ELR (cell line): ENCODE data around the gene DDX19B.
"Not testable (repeated sequence)": the region's sequence is repeated elsewhere in the genome, so short reads cannot be mapped to it uniquely, and the experiment has no call there.

Experiments used
- DNase-seq: peaks from one replicate; pipeline ENCODE4 v3.0.0-alpha.2; 2015; ENCODE audit warnings: low read depth

DDX19B gene

GRCh38 chr16:70298988-70299938 lies at the start of gene DDX19B:
TSS of gene DDX19B (plus strand) at chr16:70299186. CDS start at chr16:70299298, 112 bp downstream.
- DNase-seq: peak; percentile 77

DNA sequence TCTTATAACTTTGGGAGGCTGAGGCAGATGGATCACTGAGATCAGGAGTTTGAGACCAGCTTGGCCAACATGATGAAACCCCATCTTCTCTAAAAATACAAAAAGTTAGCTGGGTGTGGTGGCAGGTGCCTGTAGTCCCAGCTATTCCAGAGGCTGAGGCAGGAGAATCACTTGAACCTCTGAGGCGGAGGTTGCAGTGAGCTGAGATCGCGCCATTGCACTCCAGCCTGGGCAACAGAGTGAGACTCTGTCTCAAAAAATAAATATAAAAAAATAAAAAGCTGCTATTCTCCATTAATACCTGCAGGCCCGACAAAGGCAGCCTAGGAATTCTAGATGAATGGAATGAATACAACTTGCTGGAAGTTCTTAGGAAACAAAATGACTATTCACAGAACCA lies 49.3 kb upstream of the DDX19B start:
- DNase-seq: not testable (repeated sequence)

DNA sequence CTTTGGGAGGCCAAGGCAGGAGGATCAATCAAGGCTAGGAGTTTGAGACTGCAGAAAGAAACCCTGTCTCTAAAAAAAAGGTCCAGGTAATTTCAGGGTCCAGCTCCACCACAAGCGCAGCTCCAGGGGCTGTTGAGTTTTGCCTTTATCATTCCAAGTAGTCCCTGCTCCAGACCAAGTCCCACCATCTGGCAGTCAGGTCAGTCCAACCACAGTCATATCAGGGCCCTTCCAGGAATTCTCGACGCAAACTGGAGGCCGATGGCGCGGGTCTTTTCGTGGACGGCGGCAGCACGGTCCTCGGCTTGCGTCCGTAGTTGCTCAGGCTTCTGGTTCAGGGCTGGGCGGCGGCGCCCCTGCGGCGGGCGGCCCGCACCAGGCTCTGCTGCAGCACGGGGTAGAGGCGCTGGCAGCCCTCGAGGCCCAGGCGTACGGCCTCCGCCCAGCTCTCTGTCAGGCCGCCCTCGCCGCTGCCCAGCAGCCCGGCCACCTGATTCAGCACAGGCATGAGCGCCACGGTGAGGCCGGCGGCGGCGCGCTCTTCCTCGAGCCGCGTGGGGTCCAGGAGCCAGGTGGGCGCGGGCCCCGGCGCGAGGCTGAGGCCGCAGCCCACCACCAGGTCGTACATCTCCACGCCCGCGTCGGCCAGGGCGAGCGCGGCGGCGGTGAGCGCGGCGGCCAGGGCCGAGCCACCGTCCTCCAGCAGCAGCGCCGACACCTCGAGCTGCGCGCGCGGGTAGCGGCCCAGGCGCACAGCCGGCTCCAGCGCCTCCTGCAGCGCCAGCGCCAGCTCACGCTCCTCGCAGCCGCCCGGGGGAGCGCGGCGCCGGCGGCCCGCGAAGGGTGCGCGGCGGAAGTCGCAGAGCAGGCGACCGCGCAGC lies 48.0 kb upstream of the DDX19B start:
- peak; percentile 64 for DNase-seq

- peak; percentile 97 for DNase-seq
Measured at GRCh38 chr16:70251629-70252354, 47.2 kb upstream of the DDX19B start, which contains the start of gene EXOSC6. TSS of gene EXOSC6 (minus strand) at chr16:70251940. CDS start at chr16:70251900, 40 bp downstream.

DNA sequence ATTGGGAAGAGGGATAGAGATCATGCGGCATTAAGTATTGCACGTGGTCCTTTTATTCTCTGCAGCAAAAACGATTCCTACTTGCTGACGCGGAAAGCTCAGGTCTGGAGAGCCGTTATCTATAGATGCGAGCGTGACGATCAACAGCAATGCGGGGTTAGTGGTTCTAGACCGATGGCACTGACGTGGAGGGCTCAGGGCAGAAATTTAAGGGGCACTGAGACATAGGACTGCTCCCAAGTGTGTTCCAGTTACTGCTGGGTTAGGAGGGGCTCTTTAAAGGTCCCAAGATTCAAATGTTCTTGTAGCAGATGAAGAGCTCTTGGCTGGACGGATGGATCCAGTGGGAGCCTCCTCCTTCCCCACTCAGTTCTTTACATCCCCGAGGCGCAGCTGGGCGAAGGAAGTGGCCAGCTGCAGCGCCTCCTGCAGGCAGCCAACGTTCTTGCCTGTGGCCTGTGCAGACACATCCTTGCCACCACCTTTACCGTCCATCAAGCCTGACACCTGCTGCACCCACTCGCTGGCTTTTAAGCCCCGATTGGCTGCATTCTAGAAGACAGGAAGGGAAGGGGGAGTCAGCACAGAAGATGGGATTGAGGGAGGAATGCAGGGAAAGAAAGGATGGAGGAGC lies 46.5 kb upstream of the DDX19B start:
- peak; percentile 45 for DNase-seq

GRCh38 chr16:70253291-70254106 lies 45.5 kb upstream of the DDX19B start:
- peak; percentile 70 for DNase-seq

- DNase-seq: peak; percentile 13
Measured at GRCh38 chr16:70254180-70254964, 44.6 kb upstream of the DDX19B start.

- DNase-seq: no peak
Measured at GRCh38 chr16:70254965-70255286, 44.1 kb upstream of the DDX19B start.

GRCh38 chr16:70255574-70255973 lies 43.4 kb upstream of the DDX19B start:
- no peak for DNase-seq

DNA sequence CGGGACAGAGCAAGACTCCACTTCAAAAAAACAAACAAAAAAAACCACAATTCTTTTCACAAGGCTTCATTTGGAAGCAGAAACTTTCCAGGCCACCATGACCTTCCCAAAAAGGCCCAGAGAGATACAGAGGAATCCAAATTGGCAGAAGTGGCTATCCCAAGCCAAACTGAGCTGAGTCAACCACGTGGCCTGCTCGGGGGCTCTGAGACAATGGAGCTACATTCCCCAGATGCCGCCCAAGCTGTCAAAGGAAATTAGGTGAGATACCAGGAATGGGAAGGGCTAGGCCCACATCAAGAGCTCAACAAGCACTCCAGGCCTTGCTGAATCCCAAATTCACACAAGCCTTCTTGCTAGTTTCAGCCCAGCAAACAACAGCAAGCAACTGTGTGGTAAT lies 41.6 kb upstream of the DDX19B start:
- no peak for DNase-seq

GRCh38 chr16:70258065-70258464 lies 40.9 kb upstream of the DDX19B start:
- DNase-seq: no peak

DNA sequence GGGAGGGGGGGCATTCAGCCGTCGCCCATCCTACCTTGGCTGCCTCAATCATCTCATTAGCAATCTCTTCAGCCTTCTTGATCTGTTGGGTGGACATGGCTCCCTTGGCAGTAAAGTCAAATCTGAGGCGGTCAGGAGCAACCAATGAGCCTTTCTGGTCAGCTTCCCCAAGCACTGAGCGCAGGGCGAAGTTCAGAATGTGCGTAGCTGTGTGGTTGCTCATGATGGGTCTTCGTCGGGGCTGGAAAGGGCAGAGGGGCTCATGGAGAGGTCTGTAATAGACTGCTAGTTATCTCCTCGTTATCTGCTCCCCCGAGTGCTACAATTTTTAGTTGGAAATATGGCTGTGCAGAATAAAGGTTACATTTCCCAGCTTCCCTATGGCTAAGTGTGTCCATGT lies 40.0 kb upstream of the DDX19B start:
- DNase-seq: no peak

GRCh38 chr16:70259903-70260302 lies 39.1 kb upstream of the DDX19B start:
- DNase-seq: not testable (repeated sequence)

- DNase-seq: peak; percentile 75
Measured at GRCh38 chr16:70267516-70267915, 31.5 kb upstream of the DDX19B start.

GRCh38 chr16:70267922-70268321 lies 31.1 kb upstream of the DDX19B start:
- not testable (repeated sequence) for DNase-seq

DNA sequence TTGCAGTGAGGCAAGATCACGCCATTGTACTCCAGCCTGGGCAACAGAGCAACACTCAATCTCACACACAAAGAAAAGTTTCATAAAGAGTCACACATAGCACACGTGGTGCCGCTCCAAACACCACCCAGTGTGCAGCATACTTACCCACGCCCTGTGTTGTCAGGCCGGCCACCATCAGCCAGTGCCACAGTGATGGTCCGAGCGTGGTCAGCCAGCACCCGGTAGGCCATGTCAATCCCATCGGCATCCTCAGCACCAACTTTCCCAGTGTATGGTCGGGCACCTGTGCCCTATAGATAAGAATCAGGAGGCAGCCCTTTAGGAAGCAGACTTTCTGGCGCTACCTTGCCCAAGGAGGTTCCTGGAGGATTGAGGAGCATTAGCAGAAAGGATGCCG lies 29.5 kb upstream of the DDX19B start:
- DNase-seq: no peak

- DNase-seq: no peak
Measured at GRCh38 chr16:70270176-70270575, 28.8 kb upstream of the DDX19B start.

DNA sequence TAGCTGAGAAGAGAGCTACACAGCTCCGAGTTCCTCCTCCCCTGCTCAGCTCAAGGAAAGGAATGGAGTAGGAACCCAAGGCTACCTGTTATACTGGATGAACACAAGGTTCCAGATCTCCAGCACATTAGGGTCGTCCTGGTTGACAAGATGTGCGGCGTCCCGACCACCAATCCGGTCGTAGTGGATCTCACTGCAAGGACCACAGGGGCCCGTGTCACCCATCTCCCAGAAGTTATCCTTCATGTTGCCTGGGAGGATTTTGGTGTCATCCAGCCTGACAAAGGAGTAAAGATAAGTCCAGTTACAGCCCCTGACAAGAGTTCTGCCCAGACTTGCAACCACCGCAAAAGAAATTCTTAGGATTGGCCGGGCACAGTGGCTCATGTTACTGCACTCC lies 27.3 kb upstream of the DDX19B start:
- no peak for DNase-seq

- no peak for DNase-seq
Measured at GRCh38 chr16:70276392-70276791, 22.6 kb upstream of the DDX19B start.
